Measurements from ENCODE around the gene IREB2. TPM values are rescaled to one million over a fixed set of nuclear protein-coding genes. Genes with fewer than 3 reads are reported as not detected.

IREB2 gene
- total and polyA plus RNA-seq, 12 donors = 6.0 to 39.8 (median 30.2) TPM

DNA sequence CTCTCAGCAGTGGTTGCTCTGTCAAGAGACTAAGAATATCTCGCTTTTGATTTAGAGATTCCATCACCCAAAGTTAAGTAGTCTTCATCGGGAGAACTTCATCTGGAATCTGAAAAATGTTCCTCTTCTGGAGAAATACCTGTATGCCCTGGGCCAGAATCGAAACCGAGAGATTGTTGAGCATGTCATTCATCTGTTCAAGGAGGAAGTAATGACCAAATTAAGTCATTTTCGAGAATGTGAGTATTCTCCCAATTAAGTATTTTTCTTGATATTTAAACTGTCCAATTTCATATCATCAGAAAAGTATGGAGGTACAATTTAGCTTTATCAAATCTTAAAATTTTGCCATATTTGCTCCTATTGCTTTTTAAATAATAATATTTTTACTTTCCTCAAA, 89.3 kb downstream of the IREB2 start:
- no peak for DNase-seq
- Histone ChIP-seq H3K36me3 (peaks cover 0 to 4% (median 0%) of the 10 kb centered on the region in 9 donors), H3K27ac (no peak overlapping the region), H3K27me3 (no peaks in the 10 kb centered on the region), H3K9me3 (no peaks in the 10 kb centered on the region), H3K4me1 (no peaks in the 10 kb centered on the region), H3K4me3 (no peak overlapping the region)
- 84 to 90% methylated on average over 5 of the region's 5 CpGs for WGBS, 2 donors
- ATAC-seq = no peak
- intact Hi-C loops (cut with DNase I) = no loop called here
- TF ChIP-seq, protein P1, sequence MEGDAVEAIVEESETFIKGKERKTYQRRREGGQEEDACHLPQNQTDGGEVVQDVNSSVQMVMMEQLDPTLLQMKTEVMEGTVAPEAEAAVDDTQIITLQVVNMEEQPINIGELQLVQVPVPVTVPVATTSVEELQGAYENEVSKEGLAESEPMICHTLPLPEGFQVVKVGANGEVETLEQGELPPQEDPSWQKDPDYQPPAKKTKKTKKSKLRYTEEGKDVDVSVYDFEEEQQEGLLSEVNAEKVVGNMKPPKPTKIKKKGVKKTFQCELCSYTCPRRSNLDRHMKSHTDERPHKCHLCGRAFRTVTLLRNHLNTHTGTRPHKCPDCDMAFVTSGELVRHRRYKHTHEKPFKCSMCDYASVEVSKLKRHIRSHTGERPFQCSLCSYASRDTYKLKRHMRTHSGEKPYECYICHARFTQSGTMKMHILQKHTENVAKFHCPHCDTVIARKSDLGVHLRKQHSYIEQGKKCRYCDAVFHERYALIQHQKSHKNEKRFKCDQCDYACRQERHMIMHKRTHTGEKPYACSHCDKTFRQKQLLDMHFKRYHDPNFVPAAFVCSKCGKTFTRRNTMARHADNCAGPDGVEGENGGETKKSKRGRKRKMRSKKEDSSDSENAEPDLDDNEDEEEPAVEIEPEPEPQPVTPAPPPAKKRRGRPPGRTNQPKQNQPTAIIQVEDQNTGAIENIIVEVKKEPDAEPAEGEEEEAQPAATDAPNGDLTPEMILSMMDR (IDR thresholded peaks at IDR 0.05) = no peak

DNA sequence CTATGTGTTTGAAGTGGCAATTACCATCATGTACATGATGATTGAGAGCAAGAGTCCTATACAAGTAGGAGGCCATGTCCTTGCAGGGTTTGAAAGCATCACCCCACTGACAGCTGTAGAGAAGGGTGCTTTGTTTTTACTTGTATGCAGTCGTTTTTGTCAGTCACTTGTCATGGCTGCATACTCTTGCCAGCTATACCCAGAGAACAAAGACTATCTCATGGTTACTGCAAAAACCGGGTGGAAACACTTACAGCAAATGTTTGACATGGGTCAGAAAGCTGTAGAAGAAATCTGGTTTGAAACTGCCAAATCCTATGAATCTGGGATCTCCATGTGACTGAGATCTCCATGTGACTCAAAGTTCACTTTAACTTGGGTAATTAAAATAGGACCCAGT, 95.3 kb downstream of the IREB2 start:
- TF ChIP-seq, protein P1 (IDR thresholded peaks at IDR 0.05) = no peak
- Histone ChIP-seq H3K36me3 (peaks cover 0 to 8% (median 0%) of the 10 kb centered on the region in 9 donors), H3K27me3 (no peaks in the 10 kb centered on the region), H3K4me1 (peaks cover 0 to 14% (median 0%) of the 10 kb centered on the region in 9 donors), H3K4me3 (no peak overlapping the region), H3K9me3 (no peaks in the 10 kb centered on the region), H3K27ac (no peak overlapping the region)
- intact Hi-C loops (cut with DNase I) = no loop called here
- WGBS, 2 donors = 60 to 61% methylated on average over 2 of the region's 2 CpGs
- no peak for ATAC-seq
- no peak for DNase-seq

DNA sequence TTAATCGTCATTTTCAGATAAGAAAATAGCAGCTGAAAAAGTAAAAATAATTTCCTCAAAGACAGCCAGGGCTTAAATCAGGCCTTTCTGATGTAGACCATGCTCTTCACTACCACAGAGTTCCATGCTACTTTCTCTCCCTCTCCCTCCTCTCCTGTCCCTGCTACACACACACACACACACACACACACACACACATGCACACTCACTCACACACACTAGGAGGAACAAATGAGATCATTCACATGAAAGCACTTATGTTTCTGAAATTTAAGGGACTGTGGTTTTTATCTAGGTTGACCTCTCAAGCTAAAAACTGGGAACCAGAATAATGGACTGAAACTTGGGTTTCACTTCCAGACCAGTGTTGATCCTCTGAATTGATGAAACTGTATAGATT, 98.1 kb downstream of the IREB2 start:
- H3K4me1 ChIP-seq = peaks cover 0 to 21% (median 4%) of the 10 kb centered on the region in 9 donors
- intact Hi-C loops (cut with DNase I) = no loop called here
- no peaks in the 10 kb centered on the region for H3K9me3 ChIP-seq
- no peaks in the 10 kb centered on the region for H3K27me3 ChIP-seq
- no peak for ATAC-seq
- peaks cover 0 to 8% (median 0%) of the 10 kb centered on the region in 9 donors for H3K36me3 ChIP-seq
- DNase-seq = no peak
- no peak overlapping the region for H3K4me3 ChIP-seq
- TF ChIP-seq, protein P1 (IDR thresholded peaks at IDR 0.05) = no peak
- WGBS, 2 donors = 83 to 85% methylated on average over 1 of the region's 1 CpG
- no peak overlapping the region for H3K27ac ChIP-seq

DNA sequence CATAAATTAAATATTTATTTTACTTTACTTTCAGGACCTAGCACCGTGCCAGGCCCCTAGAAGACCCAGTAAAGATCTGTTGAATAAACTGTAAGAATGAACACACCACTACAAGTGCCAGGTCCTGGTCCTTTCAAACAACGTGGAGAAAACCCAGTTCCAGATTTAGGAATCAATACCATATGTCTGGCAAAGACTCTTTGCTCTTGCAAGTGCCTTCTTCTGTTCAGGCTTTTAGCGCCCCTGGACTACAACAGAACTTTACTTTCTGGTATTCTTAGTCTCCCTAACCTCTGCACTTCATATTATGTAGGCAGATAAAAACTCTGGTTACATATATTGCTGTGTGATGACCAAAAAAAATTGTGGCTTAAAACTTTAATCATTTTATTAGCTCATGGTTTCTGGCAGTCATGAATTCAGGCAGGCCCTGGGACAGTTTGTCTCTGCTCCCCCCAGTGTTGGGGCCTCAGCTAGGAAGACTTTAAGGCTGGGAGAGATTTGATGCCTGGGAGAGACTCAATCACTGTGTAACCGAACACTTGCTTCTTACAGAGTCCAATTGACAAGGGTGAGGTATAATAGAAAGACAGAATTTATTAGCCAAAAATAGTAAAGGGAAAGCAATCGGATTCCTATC, 99.4 kb downstream of the IREB2 start:
- ATAC-seq (peak in 1 of 8 donors; percentile 15), DNase-seq (no peak)
- 58 to 71% methylated on average over 5 of the region's 5 CpGs for WGBS, 2 donors
- H3K27ac ChIP-seq = peak overlapping the region; percentile 17 to 78 (median 50)
- TF ChIP-seq, protein P1 (IDR thresholded peaks at IDR 0.05) = no peak
- H3K4me1 ChIP-seq = peaks cover 5 to 33% (median 16%) of the 10 kb centered on the region in 9 donors
- intact Hi-C loops (cut with DNase I) = no loop called here
- no peaks in the 10 kb centered on the region for H3K9me3 ChIP-seq
- no peaks in the 10 kb centered on the region for H3K27me3 ChIP-seq
- H3K36me3 ChIP-seq = peaks cover 0 to 15% (median 4%) of the 10 kb centered on the region in 9 donors
- H3K4me3 ChIP-seq = no peak overlapping the region

All from heart right ventricle (tissue), 16 donors.